SH-SY5Y (cell line): ENCODE measurements around the gene UBAC2.

Experiments
- GATA2 ChIP-seq: IDR thresholded peaks from 2 replicates; pipeline ENCODE4 v1.6.1; 2011; ENCODE audit warnings: mild to moderate bottlenecking, low read depth, low read length
- GATA3 ChIP-seq: IDR thresholded peaks from 2 replicates; pipeline ENCODE4 v1.6.1; 2011; ENCODE audit warnings: low read depth, mild to moderate bottlenecking, low read length, moderate library complexity

UBAC2 gene

GRCh38 chr13:99354371-99354951, 153.8 kb downstream of the UBAC2 start:
- TF ChIP-seq GATA2 (no peak), GATA3 (no peak)

- TF ChIP-seq GATA2 (no peak), GATA3 (no peak)
Observed at GRCh38 chr13:99355267-99356011, 154.8 kb downstream of the UBAC2 start.

- TF ChIP-seq GATA2 (no peak), GATA3 (no peak)
Observed at GRCh38 chr13:99356012-99356261, 155.3 kb downstream of the UBAC2 start.

- no peak for TF ChIP-seq GATA3
- no peak for TF ChIP-seq GATA2
Observed at GRCh38 chr13:99356262-99357091, 155.8 kb downstream of the UBAC2 start.

- TF ChIP-seq GATA3 (no peak), GATA2 (no peak)
Observed at GRCh38 chr13:99357131-99357596, 156.5 kb downstream of the UBAC2 start.

- TF ChIP-seq GATA2: no peak
Observed at GRCh38 chr13:99357941-99358340, 157.3 kb downstream of the UBAC2 start.

GRCh38 chr13:99359528-99359927, 158.9 kb downstream of the UBAC2 start:
- no peak for TF ChIP-seq GATA2
- no peak for TF ChIP-seq GATA3

- TF ChIP-seq GATA2 (no peak), GATA3 (no peak)
Observed at GRCh38 chr13:99360696-99361095, 160.0 kb downstream of the UBAC2 start.

GRCh38 chr13:99361197-99361596, 160.5 kb downstream of the UBAC2 start:
- TF ChIP-seq GATA2 (no peak), GATA3 (no peak)

- no peak for TF ChIP-seq GATA2
- TF ChIP-seq GATA3: no peak
Observed at GRCh38 chr13:99362362-99362761, 161.7 kb downstream of the UBAC2 start.

- TF ChIP-seq GATA3: no peak
- no peak for TF ChIP-seq GATA2
Observed at GRCh38 chr13:99363391-99363790, 162.7 kb downstream of the UBAC2 start.

GRCh38 chr13:99363949-99364348, 163.3 kb downstream of the UBAC2 start:
- TF ChIP-seq GATA2 (no peak), GATA3 (no peak)

GRCh38 chr13:99366075-99366987, 165.7 kb downstream of the UBAC2 start:
- TF ChIP-seq GATA2 (no peak), GATA3 (no peak)

- no peak for TF ChIP-seq GATA2
- no peak for TF ChIP-seq GATA3
Observed at GRCh38 chr13:99367106-99367616, 166.5 kb downstream of the UBAC2 start.
